GM12878 (cell line): ENCODE measurements around the gene PDGFC. TPM values are rescaled to one million over a fixed set of nuclear protein-coding genes. Genes with fewer than 3 reads are reported as not detected.

Source experiments
- ATAC-seq: fragments of 200-7000 bp; cut with Tn5 transposase; 3 replicates; pipeline ENCODE4 v1.9.1; 2020; ENCODE audit warnings: mild to moderate bottlenecking, moderate library complexity
- BruUV-seq: library from RNA; stranded (reverse); fragments of 400-500 nt; replicated peaks from 2 replicates; lab custom pipeline; 2021; lab: Mats Ljungman, UMichigan
- CTCF ChIA-PET: fragments of 300-600 bp; sonication (Branson Sonifier 250); formaldehyde crosslinking; extraction: SDS; loops from one replicate; lab custom pipeline; 2021; ENCODE audit warnings: inconsistent platforms; lab: Yijun Ruan, JAX
- POLR2A ChIA-PET: fragments of 350-600 bp; formaldehyde crosslinking; extraction: SDS; loops from one replicate; lab custom pipeline; 2021; ENCODE audit warnings: inconsistent platforms; lab: Charles Lee
- RAD21 ChIA-PET: fragments of 300-600 bp; sonication (Branson Sonifier 250); formaldehyde crosslinking; loops from one replicate; lab custom pipeline; 2023; ENCODE audit warnings: antibody characterized with exemption; ENCODE audit not compliant: unreplicated experiment; lab: Charles Lee
- SMC1A ChIA-PET: fragments of 300-600 bp; sonication (Branson Sonifier 250); formaldehyde crosslinking; loops from one replicate; lab custom pipeline; 2023; ENCODE audit not compliant: unreplicated experiment, uncharacterized antibody; lab: Charles Lee
- DNase-seq: peaks from one replicate; pipeline ENCODE4 v3.0.0-alpha.2; 2011; ENCODE audit warnings: low read depth, low spot score
- FAIRE-seq: peaks from 3 replicates; lab custom pipeline; 2011; peaks lifted over from hg19 to GRCh38; lab: Jason Lieb, UNC
- H2AFZ ChIP-seq: 2 replicates; pipeline ENCODE4 v1.6.0; 2011; ENCODE audit warnings: low read depth, low read length, control low read depth; ENCODE audit not compliant: control insufficient read depth
- H3K27ac ChIP-seq: 2 replicates; pipeline ENCODE4 v1.5.1; 2011; ENCODE audit warnings: control low read depth; ENCODE audit not compliant: control insufficient read depth, insufficient read depth
- H3K27me3 ChIP-seq, 2 experiments: replicated peaks in 1 of 2; 2 replicates each; pipeline versions ENCODE4 v1.6.0 to v1.6.1; 2011; ENCODE audit warnings: low read length in 1 of 2; ENCODE audit not compliant: control insufficient read depth in 2 of 2, insufficient read depth in 2 of 2
- H3K36me3 ChIP-seq, 2 experiments: 2 replicates each; pipeline ENCODE4 v1.5.1; 2011; ENCODE audit warnings: low read length in 1 of 2; ENCODE audit not compliant: control insufficient read depth in 2 of 2, insufficient read depth in 2 of 2
- H3K4me1 ChIP-seq: 2 replicates; pipeline ENCODE4 v1.6.1; 2011; ENCODE audit warnings: mild to moderate bottlenecking, low read length, moderate library complexity, mixed read lengths; ENCODE audit not compliant: control insufficient read depth, insufficient read depth
- H3K4me2 ChIP-seq: 2 replicates; pipeline ENCODE4 v1.6.0; 2011; ENCODE audit warnings: control low read depth; ENCODE audit not compliant: control insufficient read depth, insufficient read depth
- H3K4me3 ChIP-seq: fragments of 200-600 bp; sonication (generic); 2 replicates; pipeline ENCODE4 v1.5.1; 2016
- H3K79me2 ChIP-seq: 2 replicates; pipeline ENCODE4 v1.6.0; 2011; ENCODE audit warnings: low read length; ENCODE audit not compliant: control insufficient read depth, insufficient read depth
- H3K9ac ChIP-seq: 2 replicates; pipeline ENCODE4 v1.8.0; 2011; ENCODE audit warnings: low read length, control low read depth, mixed read lengths; ENCODE audit not compliant: control insufficient read depth, insufficient read depth
- H3K9me3 ChIP-seq: replicated peaks from 3 replicates; pipeline ENCODE4 v1.5.1; 2011; ENCODE audit warnings: mild to moderate bottlenecking, low read length; ENCODE audit not compliant: control insufficient read depth, insufficient read depth
- H4K20me1 ChIP-seq: 2 replicates; pipeline ENCODE4 v1.6.0; 2011; ENCODE audit not compliant: control insufficient read depth, insufficient read depth
- BACH1 ChIP-seq: fragments of 450-650 bp; IDR thresholded peaks from 2 replicates; pipeline ENCODE4 v1.6.1; 2017; ENCODE audit warnings: mild to moderate bottlenecking, borderline replicate concordance
- CBX3 ChIP-seq: fragments of 200-600 bp; sonication (generic); IDR thresholded peaks from 2 replicates; pipeline ENCODE4 v1.6.1; 2016; ENCODE audit warnings: low read depth, borderline replicate concordance
- CTCF ChIP-seq, 3 experiments: IDR thresholded peaks in 2 of 3; conservative IDR thresholded peaks in 1 of 3; 2 replicates each; pipeline ENCODE4 v1.5.1; 2011; ENCODE audit warnings: low read depth in 3 of 3, low read length in 3 of 3, mild to moderate bottlenecking in 3 of 3, control low read depth in 2 of 3, moderate library complexity in 2 of 3, inconsistent platforms in 1 of 3, mixed read lengths in 1 of 3; ENCODE audit not compliant: control insufficient read depth in 2 of 3, insufficient read depth in 1 of 3; ENCODE audit errors: extremely low read depth in 1 of 3
- HDGF ChIP-seq: fragments of 450-650 bp; IDR thresholded peaks from 2 replicates; pipeline ENCODE4 v1.6.1; 2016; ENCODE audit warnings: antibody characterized with exemption
- PAX8 ChIP-seq: fragments of 450-650 bp; IDR thresholded peaks from 2 replicates; pipeline ENCODE4 v1.6.1; 2017; ENCODE audit warnings: mild to moderate bottlenecking, moderate library complexity
- REST ChIP-seq: IDR thresholded peaks from 2 replicates; pipeline ENCODE4 v1.6.1; 2012; ENCODE audit warnings: mild to moderate bottlenecking, low read depth, low read length
- USF1 ChIP-seq: IDR thresholded peaks from 2 replicates; pipeline ENCODE4 v1.6.1; 2011; ENCODE audit warnings: borderline replicate concordance, low read depth, mild to moderate bottlenecking, moderate library complexity, mixed read lengths, low read length; ENCODE audit not compliant: insufficient read depth; ENCODE audit errors: extremely low read length
- ZNF24 ChIP-seq: fragments of 450-650 bp; IDR thresholded peaks from 2 replicates; pipeline ENCODE4 v1.6.1; 2017; ENCODE audit warnings: antibody characterized with exemption, mild to moderate bottlenecking
- ZNF592 ChIP-seq: fragments of 450-650 bp; IDR thresholded peaks from 2 replicates; pipeline ENCODE4 v1.6.1; 2017; ENCODE audit warnings: mild to moderate bottlenecking, moderate library complexity
- WGBS: methylation state at CpG from one replicate; pipeline ENCODE4 v1.1.6; 2016; ENCODE audit warnings: low lambda C conversion rate; ENCODE audit not compliant: insufficient replicate concordance, insufficient coverage; ENCODE audit errors: missing lambda C conversion rate; 5-methylcytosine and 5-hydroxymethylcytosine counted together
- in situ Hi-C: fragments of 300-500 bp; cut with MboI; formaldehyde crosslinking; loops from 9 replicates; pipeline ENCODE4 v1.14.3; 2018; ENCODE audit warnings: mixed read lengths
- intact Hi-C: fragments of 100-400 bp; cut with micrococcal nuclease; formaldehyde crosslinking; loops from one replicate; pipeline ENCODE4 v1.14.2; 2022; ENCODE audit not compliant: unreplicated experiment
- polyA plus RNA-seq, 11 experiments: library from polyadenylated mRNA; depleted of rRNA in 4 of 11; unstranded in 6 of 11; stranded (reverse) in 5 of 11; fragments of >200 nt; fragmentation: Nextera tagmentation in 4 of 11; fragmentation: Illumina TruSeq in 1 of 11; extraction: Ambion mirVana in 4 of 11; extraction: Trizol in 1 of 11; gene quantifications; 1 replicate in 1 of 11; 2 replicates in 10 of 11; pipeline versions ENCODE4 v1.2.1 to v1.2.3, GENCODE V29; 2011 to 2016; ENCODE audit warnings: inconsistent platforms in 2 of 11, missing spikeins in 2 of 11, low read depth in 1 of 11
- total RNA-seq, 4 experiments: library from RNA; depleted of rRNA in 3 of 4; stranded (reverse); fragments of >200 nt in 3 of 4; fragmentation: Illumina TruSeq in 1 of 4; extraction: Trizol in 1 of 4; gene quantifications; 2 replicates each; pipeline versions ENCODE4 v1.2.1 to v1.2.3, GENCODE V29; 2013 to 2021

PDGFC gene
- total and polyA plus RNA-seq, 10 of the 15 experiments (the other 5 are each of a cell fraction or from before 2014, with no cell fraction given): 0.02 to 0.18 TPM; not detected in 8

- TF ChIP-seq ZNF592 (no peak), REST (no peak)
Observed at GRCh38 chr4:156953001-156953400, 18.6 kb downstream of the PDGFC start (continued).

- no peak overlapping the region for H3K4me2 ChIP-seq
- ChIA-PET POLR2A (no interaction called here), RAD21 (no interaction called here), CTCF (interaction anchor here (1.5 kb wide), 1 partner anchor 16 kb away, joined by 4 read pairs; no protein-coding TSS in a partner anchor), SMC1A (no interaction called here)
- no peak for DNase-seq
- in situ Hi-C loops: loop anchor here (25.0 kb wide), 1 partner anchor 1140 kb away; no protein-coding TSS in a partner anchor
- intact Hi-C loops: no loop called here
- no TSS peak for BruUV-seq
- no peaks in the 10 kb centered on the region for H3K9me3 ChIP-seq
- no peaks in the 10 kb centered on the region; a peak in 1 of 4 replicates for H3K27me3 ChIP-seq
- no peak overlapping the region for H3K27ac ChIP-seq
- no peak overlapping the region for H3K9ac ChIP-seq
- no peak overlapping the region for H3K4me3 ChIP-seq
- H3K36me3 ChIP-seq: no peaks in the 10 kb centered on the region
- no peaks in the 10 kb centered on the region for H3K4me1 ChIP-seq
- H4K20me1 ChIP-seq: no peaks in the 10 kb centered on the region
- no peak for ATAC-seq
- WGBS: 18% methylated on average over 3 of the region's 3 CpGs
- H2AFZ ChIP-seq: no peak overlapping the region
- H3K79me2 ChIP-seq: no peaks in the 10 kb centered on the region
- FAIRE-seq: no peak
- TF ChIP-seq ZNF24: no peak
- no peak for TF ChIP-seq USF1
- no peak for TF ChIP-seq HDGF
- TF ChIP-seq CTCF (IDR thresholded peaks at IDR 0.05 in 2 of 3, conservative IDR thresholded peaks at IDR 0.05 in 1 of 3; ENCODE audit: control insufficient read depth in 2 of 3, extremely low read depth in 1 of 3, insufficient read depth in 1 of 3, low read depth in 3 of 3, low read length in 3 of 3): no peak
- TF ChIP-seq PAX8: no peak
- no peak for TF ChIP-seq CBX3
- no peak for TF ChIP-seq BACH1
Observed at GRCh38 chr4:156952078-156952759, 19.4 kb downstream of the PDGFC start.
